Measurements from ENCODE around the gene ETNK1.
"Not testable (repeated sequence)": the region's sequence is repeated elsewhere in the genome, so short reads cannot be mapped to it uniquely, and the experiment has no call there.

ETNK1 gene

GRCh38 chr12:22689876-22690275 lies 64.9 kb downstream of the ETNK1 start:
- no peak for DNase-seq (ENCODE audit: low read depth)

DNA sequence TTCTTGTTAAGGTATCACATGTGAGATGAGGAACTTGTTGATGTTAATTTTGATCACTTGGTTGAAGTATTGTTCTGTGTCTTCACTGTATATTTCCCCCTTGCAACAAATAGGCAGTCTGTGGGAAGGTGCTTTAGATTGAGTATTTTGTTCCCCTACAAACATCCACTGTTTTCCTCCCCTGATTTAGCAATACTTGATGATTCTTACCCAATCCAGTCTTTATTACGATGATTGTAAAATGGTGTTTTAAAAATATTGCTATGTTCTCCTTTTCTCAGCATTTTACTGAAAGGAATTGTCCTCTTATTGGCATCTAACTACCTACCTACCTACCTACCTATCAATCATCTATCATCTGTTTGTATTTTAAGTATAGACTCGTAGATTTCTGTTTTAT lies 66.3 kb downstream of the ETNK1 start:
- DNase-seq (ENCODE audit: low read depth) = no peak

GRCh38 chr12:22692467-22692866 lies 67.5 kb downstream of the ETNK1 start:
- not testable (repeated sequence) for DNase-seq (ENCODE audit: low read depth)

GRCh38 chr12:22692964-22693555 lies 68.1 kb downstream of the ETNK1 start:
- DNase-seq (ENCODE audit: low read depth) = no peak

DNA sequence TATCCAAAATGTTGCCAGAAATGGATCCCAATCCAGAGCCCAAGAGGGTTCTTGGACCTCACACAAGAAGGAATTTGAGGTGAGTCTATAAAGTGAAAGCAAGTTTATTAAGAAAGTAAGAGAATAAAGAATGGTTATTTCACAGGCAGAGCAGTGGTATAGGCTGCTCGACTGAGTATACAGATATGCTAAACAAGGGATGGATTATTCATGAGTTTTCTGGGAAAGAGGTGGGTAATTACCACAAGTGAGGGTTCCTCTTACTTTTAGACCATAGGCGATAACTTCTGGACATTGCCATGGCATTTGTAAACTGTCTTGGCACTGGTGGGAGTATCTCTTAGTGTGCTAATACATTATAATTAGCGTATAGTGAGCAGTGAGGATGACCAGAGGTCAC lies 73.6 kb downstream of the ETNK1 start:
- DNase-seq (ENCODE audit: low read depth) = no peak

GRCh38 chr12:22699705-22700104 lies 74.7 kb downstream of the ETNK1 start:
- not testable (repeated sequence) for DNase-seq (ENCODE audit: low read depth)

- no peak for DNase-seq (ENCODE audit: low read depth)
These were observed 75.1 kb downstream of the ETNK1 start for GRCh38 chr12:22700106-22700505.

- DNase-seq (ENCODE audit: low read depth) = not testable (repeated sequence)
These were observed 76.3 kb downstream of the ETNK1 start for GRCh38 chr12:22701216-22701809.

GRCh38 chr12:22702690-22703089 lies 77.7 kb downstream of the ETNK1 start:
- no peak for DNase-seq (ENCODE audit: low read depth)

- DNase-seq (ENCODE audit: low read depth) = no peak
These were observed 84.3 kb downstream of the ETNK1 start for GRCh38 chr12:22709292-22709691.

GRCh38 chr12:22712083-22712482 lies 87.1 kb downstream of the ETNK1 start:
- DNase-seq (ENCODE audit: low read depth) = no peak

DNA sequence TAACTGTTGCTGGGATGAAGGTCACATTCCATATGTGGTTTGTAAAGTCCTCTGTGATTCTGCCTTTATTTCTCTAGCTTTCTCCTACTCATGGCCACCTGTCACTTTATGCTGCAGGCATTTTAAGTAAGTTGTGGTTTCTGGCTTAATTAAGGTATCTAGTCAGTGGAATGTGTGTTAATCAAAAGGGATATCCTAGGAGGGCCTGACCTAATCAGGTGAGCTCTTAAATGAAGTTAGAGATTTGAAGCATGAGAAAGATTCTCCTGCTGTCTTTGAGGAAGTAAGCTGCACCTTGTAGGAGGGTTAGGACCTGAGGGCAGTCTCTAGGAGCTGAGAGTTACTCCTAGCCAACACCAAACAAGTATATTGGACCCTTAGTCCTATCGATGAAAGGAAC lies 90.3 kb downstream of the ETNK1 start:
- DNase-seq (ENCODE audit: low read depth) = no peak

DNA sequence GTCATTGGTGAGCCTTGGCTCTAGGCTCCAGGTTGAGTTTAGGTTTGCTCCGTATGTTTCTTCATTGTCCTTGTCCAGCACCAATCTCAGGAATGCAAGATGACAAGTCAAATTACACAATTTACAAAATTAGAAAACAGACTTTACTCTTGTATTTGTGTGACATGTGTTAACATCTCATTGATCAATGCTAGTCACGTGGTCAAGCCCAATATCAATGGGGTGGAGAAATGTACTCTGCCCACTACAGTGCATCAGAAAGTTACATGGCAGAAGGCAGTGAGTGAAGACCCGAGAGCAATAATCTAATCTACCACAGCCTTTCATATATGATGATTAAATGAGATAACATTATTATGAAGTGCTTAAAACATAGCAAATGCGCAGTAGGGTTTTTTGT lies 94.8 kb downstream of the ETNK1 start:
- DNase-seq (ENCODE audit: low read depth) = no peak

GRCh38 chr12:22722081-22722480 lies 97.1 kb downstream of the ETNK1 start:
- DNase-seq (ENCODE audit: low read depth) = no peak

DNA sequence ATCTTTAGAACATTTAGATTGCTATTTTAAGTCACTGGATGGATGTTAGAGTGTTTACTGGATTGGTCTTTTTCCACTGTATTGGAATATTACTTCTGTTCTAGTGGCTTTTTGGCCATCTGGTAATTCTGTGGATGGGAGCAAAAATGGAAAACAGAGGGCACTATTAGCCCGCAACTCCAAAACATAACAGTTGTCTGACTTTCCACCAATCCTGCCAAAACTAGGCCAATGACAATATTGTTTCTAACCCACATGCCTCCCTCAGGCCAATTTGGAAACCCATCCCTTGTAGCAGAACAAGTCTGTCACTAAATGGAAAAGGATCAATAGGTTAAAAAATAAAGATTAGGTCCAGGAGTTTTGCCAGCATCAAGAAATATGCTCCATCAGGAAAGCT lies 97.8 kb downstream of the ETNK1 start:
- DNase-seq (ENCODE audit: low read depth) = no peak

- no peak for DNase-seq (ENCODE audit: low read depth)
These were observed 104.0 kb downstream of the ETNK1 start for GRCh38 chr12:22728987-22729386.

DNA sequence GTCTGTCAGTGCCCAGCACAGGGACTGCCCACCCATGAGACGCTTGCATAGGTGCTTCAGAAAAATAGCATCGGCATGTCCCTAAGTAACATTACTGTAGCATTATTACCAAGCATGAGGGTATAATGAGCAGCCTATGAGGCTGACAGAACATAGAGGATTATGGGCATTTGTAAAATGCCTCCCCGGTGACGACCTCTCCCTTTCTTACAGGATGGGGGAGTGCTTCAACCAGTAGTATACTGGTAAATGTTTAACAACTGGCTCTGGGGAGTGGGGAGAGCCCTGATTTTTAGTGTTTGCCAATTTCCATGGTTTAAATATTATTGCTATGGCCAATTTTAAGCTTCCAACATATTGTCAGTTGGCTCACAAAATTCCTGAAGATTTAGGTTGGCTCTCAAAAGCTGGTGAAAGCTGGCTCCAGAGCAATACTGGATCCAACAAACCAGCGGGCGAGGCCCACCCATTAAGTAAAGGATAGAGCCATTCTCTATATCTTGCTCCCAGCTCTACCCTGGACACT lies 104.5 kb downstream of the ETNK1 start:
- no peak for DNase-seq (ENCODE audit: low read depth)

- DNase-seq (ENCODE audit: low read depth) = no peak
These were observed 105.0 kb downstream of the ETNK1 start for GRCh38 chr12:22729957-22730443.

DNA sequence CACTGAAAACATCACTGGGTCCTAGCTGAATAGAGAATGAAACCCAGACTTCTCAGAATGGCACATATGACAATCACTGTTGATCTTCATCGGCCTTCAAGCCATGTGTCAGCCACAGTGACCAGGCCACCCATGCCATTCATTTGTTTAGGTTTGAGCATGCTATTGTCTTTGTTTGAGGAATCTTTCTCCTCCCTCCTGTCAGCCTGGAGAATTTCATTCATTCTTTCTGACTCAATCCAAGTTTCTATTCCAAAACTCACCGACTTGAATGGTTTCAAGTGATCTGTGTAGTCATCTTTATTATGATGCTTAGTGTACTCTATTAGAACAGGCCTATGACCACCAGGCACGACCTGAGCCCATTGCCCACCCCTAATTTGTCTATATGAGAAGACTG lies 106.3 kb downstream of the ETNK1 start:
- DNase-seq (ENCODE audit: low read depth) = no peak

DNA sequence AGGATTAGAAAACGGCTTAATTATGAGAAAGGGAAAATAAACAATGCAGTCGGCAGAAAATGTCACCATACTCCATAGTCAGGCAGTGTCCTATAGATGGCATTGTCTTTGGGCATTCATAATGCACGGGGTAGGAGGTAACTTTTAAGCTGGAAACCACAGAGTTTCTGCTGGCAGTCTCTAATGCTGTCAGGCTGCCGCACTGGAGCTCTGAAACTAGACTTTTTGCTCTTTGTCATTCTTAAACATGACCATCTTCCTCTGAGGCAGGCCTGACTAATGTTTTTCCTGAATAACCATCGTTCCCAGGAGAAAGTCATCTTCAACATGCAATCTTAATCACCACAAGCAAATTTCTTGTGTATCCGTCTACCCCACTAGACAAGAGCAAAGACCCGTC lies 108.8 kb downstream of the ETNK1 start:
- DNase-seq (ENCODE audit: low read depth) = no peak

GRCh38 chr12:22738945-22739344 lies 114.0 kb downstream of the ETNK1 start:
- DNase-seq (ENCODE audit: low read depth) = no peak
